CD4-positive, alpha-beta T cell (primary cell): ENCODE results near the gene MAP2K7. TPM values are rescaled to one million over a fixed set of nuclear protein-coding genes. Genes with fewer than 3 reads are reported as not detected.
A peak's percentile ranks its signal among the peaks of the same experiment; 100 is the strongest.

Experiments used
- ATAC-seq: fragments of 200-7000 bp; cut with Tn5 transposase; one replicate; pipeline ENCODE4 v1.10.0; 2022; ENCODE audit warnings: mild to moderate bottlenecking; ENCODE audit not compliant: poor library complexity
- CTCF ChIA-PET: fragments of 350-600 bp; sonication (Branson Sonifier 250); formaldehyde crosslinking; loops from one replicate; lab custom pipeline; 2021; ENCODE audit warnings: antibody characterized with exemption, inconsistent platforms; lab: Charles Lee
- POLR2A ChIA-PET: fragments of 350-600 bp; sonication (Branson Sonifier 250); formaldehyde crosslinking; loops from one replicate; lab custom pipeline; 2021; ENCODE audit warnings: antibody characterized with exemption, inconsistent platforms; lab: Charles Lee
- DNase-seq, 14 experiments: peaks; one replicate each; pipeline ENCODE4 v3.0.0-alpha.2; 2013 to 2020; ENCODE audit warnings: mixed read lengths in 2 of 14
- H3K27ac ChIP-seq, 2 donors: one replicate each; pipeline versions ENCODE4 v1.5.1 to v1.7.0; 2013; ENCODE audit warnings: low read length in 2 of 2, low read depth in 1 of 2, mild to moderate bottlenecking in 1 of 2
- H3K27me3 ChIP-seq, 2 experiments: 1 replicate in 1 of 2; 2 replicates in 1 of 2; pipeline versions ENCODE4 v1.6.1 to v1.7.0; 2013; ENCODE audit warnings: low read length in 2 of 2, control low read depth in 1 of 2, mild to moderate bottlenecking in 1 of 2, moderate library complexity in 1 of 2; ENCODE audit not compliant: insufficient read depth in 2 of 2, control insufficient read depth in 1 of 2
- H3K36me3 ChIP-seq: one replicate; pipeline ENCODE4 v1.6.1; 2013; ENCODE audit warnings: low read length, control low read depth; ENCODE audit not compliant: insufficient read depth
- H3K4me1 ChIP-seq: one replicate; pipeline ENCODE4 v1.6.1; 2013; ENCODE audit warnings: low read length, control low read depth; ENCODE audit not compliant: insufficient read depth
- H3K4me3 ChIP-seq: one replicate; pipeline ENCODE4 v1.5.1; 2013; ENCODE audit warnings: mild to moderate bottlenecking, low read length, moderate library complexity
- H3K9me3 ChIP-seq, 2 experiments: 1 replicate in 1 of 2; 2 replicates in 1 of 2; pipeline versions ENCODE4 v1.6.1 to v1.7.0; 2013; ENCODE audit warnings: low read length in 2 of 2, mild to moderate bottlenecking in 2 of 2, control low read depth in 1 of 2, moderate library complexity in 1 of 2; ENCODE audit not compliant: control insufficient read depth in 1 of 2, insufficient read depth in 1 of 2
- H3K27ac Mint-ChIP-seq: one replicate; pipeline ENCODE4 v1.8.0; 2020; ENCODE audit warnings: mixed read lengths
- H3K27me3 Mint-ChIP-seq: one replicate; pipeline ENCODE4 v1.8.0; 2021; ENCODE audit warnings: mixed read lengths
- H3K36me3 Mint-ChIP-seq: one replicate; pipeline ENCODE4 v1.8.0; 2021; ENCODE audit warnings: low read depth, mixed read lengths
- H3K4me1 Mint-ChIP-seq: one replicate; pipeline ENCODE4 v1.8.0; 2021; ENCODE audit warnings: low read depth, mixed read lengths
- H3K4me3 Mint-ChIP-seq: one replicate; pipeline ENCODE4 v1.8.0; 2020; ENCODE audit warnings: mild to moderate bottlenecking, mixed read lengths
- H3K9me3 Mint-ChIP-seq: one replicate; pipeline ENCODE4 v1.8.0; 2020; ENCODE audit warnings: mixed read lengths
- CTCF ChIP-seq: fragments of 200-600 bp; IDR thresholded peaks from one replicate; pipeline ENCODE4 v1.8.0; 2022; ENCODE audit warnings: antibody characterized with exemption, mild to moderate bottlenecking
- intact Hi-C, 2 experiments: fragments of 100-400 bp; cut with DNase I in 1 of 2; cut with micrococcal nuclease in 1 of 2; formaldehyde crosslinking; loops; one replicate each; pipeline versions ENCODE4 v1.15.1 to v1.9.0; 2023 to 2025; cut with DNase I, micrococcal nuclease
- total RNA-seq, 174 experiments: library from RNA in 2 of 174; stranded (reverse) in 2 of 174; gene quantifications; one replicate each; pipeline ENCODE4 v1.2.3 and lab custom pipeline; 2021 to 2026

Gene MAP2K7
- total RNA-seq, 2 experiments from 2014 or later: 81.7 to 82.3 TPM

GRCh38 chr19:7923295-7924191, 19.9 kb downstream of the MAP2K7 start:
- ChIA-PET POLR2A (interaction anchor here (1.0 to 1.2 kb wide), 2 partner anchors 20 kb away, joined by 3 read pairs; partner anchors contain the start of gene MAP2K7), CTCF (interaction anchor here (4.4 kb wide), 1 partner anchor 21 kb away, joined by 22 read pairs; the partner anchor contains the start of gene TIMM44)
- Mint-ChIP-seq H3K4me1 (peaks cover 26% of the 10 kb centered on the region), H3K4me3 (peak overlapping the region; percentile 48), H3K36me3 (peaks cover 25% of the 10 kb centered on the region), H3K9me3 (no peaks in the 10 kb centered on the region), H3K27ac (no peak overlapping the region), H3K27me3 (peaks cover 10% of the 10 kb centered on the region)
- no peak for ATAC-seq
- Histone ChIP-seq H3K9me3 (peaks cover 0 to 4% of the 10 kb centered on the region in 2 experiments), H3K36me3 (peaks cover 24% of the 10 kb centered on the region), H3K4me1 (peaks cover 53% of the 10 kb centered on the region), H3K27ac (no peak overlapping the region), H3K4me3 (no peak overlapping the region), H3K27me3 (peaks cover 4 to 12% of the 10 kb centered on the region in 2 experiments)
- intact Hi-C loops: loop anchor here (2.0 to 10.0 kb wide), 5 partner anchors 56 to 1559 kb away; partner anchors contain the start of genes CLPP (in 1 of the 2), NDUFA7 (in 1 of the 2) and RPS28 (in 1 of the 2)
- no peak for TF ChIP-seq CTCF
- DNase-seq: no peak

- Histone ChIP-seq H3K4me3 (no peak overlapping the region), H3K27me3 (peaks cover 0 to 5% of the 10 kb centered on the region in 2 experiments), H3K27ac (no peak overlapping the region), H3K36me3 (peaks cover 24% of the 10 kb centered on the region), H3K4me1 (peaks cover 46% of the 10 kb centered on the region), H3K9me3 (no peaks in the 10 kb centered on the region)
- DNase-seq (no peak), ATAC-seq (no peak)
- H3K36me3 Mint-ChIP-seq: peaks cover 29% of the 10 kb centered on the region
- TF ChIP-seq CTCF: no peak
- peaks cover 9% of the 10 kb centered on the region for H3K27me3 Mint-ChIP-seq
- ChIA-PET POLR2A (interaction anchor here (1.0 kb wide), 1 partner anchor 21 kb away, joined by 3 read pairs; the partner anchor contains the start of gene MAP2K7), CTCF (no interaction called here)
- no peaks in the 10 kb centered on the region for H3K9me3 Mint-ChIP-seq
- intact Hi-C loops: loop anchor here (2.0 to 10.0 kb wide), 5 partner anchors 57 to 1559 kb away; partner anchors contain the start of genes CLPP (in 1 of the 2), NDUFA7 (in 1 of the 2) and RPS28 (in 1 of the 2)
- H3K27ac Mint-ChIP-seq: peak overlapping the region; percentile 33
- H3K4me1 Mint-ChIP-seq: peaks cover 29% of the 10 kb centered on the region
- H3K4me3 Mint-ChIP-seq: peak overlapping the region; percentile 67
These were observed 20.6 kb downstream of the MAP2K7 start for GRCh38 chr19:7924241-7924640.

GRCh38 chr19:7924651-7925170, 21.0 kb downstream of the MAP2K7 start:
- no peak overlapping the region for H3K4me3 Mint-ChIP-seq
- ChIA-PET POLR2A (interaction anchor here (1.0 kb wide), 1 partner anchor 21 kb away, joined by 3 read pairs; the partner anchor contains the start of gene MAP2K7), CTCF (no interaction called here)
- H3K27ac ChIP-seq: no peak overlapping the region
- peak overlapping the region; percentile 33 for H3K27ac Mint-ChIP-seq
- no peaks in the 10 kb centered on the region for H3K9me3 ChIP-seq
- no peaks in the 10 kb centered on the region for H3K9me3 Mint-ChIP-seq
- peaks cover 32% of the 10 kb centered on the region for H3K36me3 Mint-ChIP-seq
- H3K4me1 ChIP-seq: peaks cover 46% of the 10 kb centered on the region
- DNase-seq: peak in 1 of 14 experiments; percentile 61
- intact Hi-C loops: loop anchor here (1.0 to 10.0 kb wide), 7 partner anchors 57 to 1560 kb away; partner anchors contain the start of genes CLPP (in 1 of the 2), NDUFA7 (in 1 of the 2), RPS28 (in 1 of the 2) and STXBP2 (in 1 of the 2)
- peaks cover 29% of the 10 kb centered on the region for H3K4me1 Mint-ChIP-seq
- TF ChIP-seq CTCF: no peak
- peaks cover 6% of the 10 kb centered on the region for H3K27me3 Mint-ChIP-seq
- no peak for ATAC-seq
- H3K36me3 ChIP-seq: peaks cover 24% of the 10 kb centered on the region
- H3K27me3 ChIP-seq: peaks cover 0 to under 1% of the 10 kb centered on the region in 2 experiments
- no peak overlapping the region for H3K4me3 ChIP-seq
